NK-92 (cell line): Measurements from ENCODE around the gene EXOC4.

Experiments
- DNase-seq: peaks from one replicate; lab custom pipeline; 2025; ENCODE audit not compliant: unreplicated experiment; lab: John Stamatoyannopoulos, UW

Gene EXOC4

GRCh38 chr7:133662276-133662675 is 409.4 kb downstream of the EXOC4 start:
- no peak for DNase-seq

GRCh38 chr7:133662830-133663229 is 410.0 kb downstream of the EXOC4 start:
- no peak for DNase-seq

- no peak for DNase-seq
Measured at GRCh38 chr7:133664528-133664927, 411.6 kb downstream of the EXOC4 start.

GRCh38 chr7:133668296-133669060 is 415.6 kb downstream of the EXOC4 start:
- DNase-seq = no peak

GRCh38 chr7:133669061-133669455 is 416.2 kb downstream of the EXOC4 start:
- DNase-seq = no peak

GRCh38 chr7:133670250-133670649 is 417.4 kb downstream of the EXOC4 start:
- no peak for DNase-seq

- DNase-seq = no peak
Measured at GRCh38 chr7:133672866-133673265, 420.0 kb downstream of the EXOC4 start.

GRCh38 chr7:133674079-133674763 is 421.3 kb downstream of the EXOC4 start:
- no peak for DNase-seq

- no peak for DNase-seq
Measured at GRCh38 chr7:133675510-133676218, 422.8 kb downstream of the EXOC4 start.

- DNase-seq = no peak
Measured at GRCh38 chr7:133676805-133677370, 424.0 kb downstream of the EXOC4 start.

- no peak for DNase-seq
Measured at GRCh38 chr7:133678137-133678814, 425.4 kb downstream of the EXOC4 start.

GRCh38 chr7:133679977-133680376 is 427.1 kb downstream of the EXOC4 start:
- DNase-seq = no peak

GRCh38 chr7:133681529-133681928 is 428.7 kb downstream of the EXOC4 start:
- no peak for DNase-seq

- DNase-seq = no peak
Measured at GRCh38 chr7:133682364-133683181, 429.7 kb downstream of the EXOC4 start.

- DNase-seq = no peak
Measured at GRCh38 chr7:133683182-133683454, 430.2 kb downstream of the EXOC4 start.

GRCh38 chr7:133688483-133689239 is 435.8 kb downstream of the EXOC4 start:
- DNase-seq = no peak

- DNase-seq = no peak
Measured at GRCh38 chr7:133690740-133691139, 437.9 kb downstream of the EXOC4 start.

- DNase-seq = no peak
Measured at GRCh38 chr7:133691727-133692610, 439.1 kb downstream of the EXOC4 start.

GRCh38 chr7:133693281-133693680 is 440.4 kb downstream of the EXOC4 start:
- DNase-seq = no peak
